ENCODE data around the gene OSCAR.

DNA sequence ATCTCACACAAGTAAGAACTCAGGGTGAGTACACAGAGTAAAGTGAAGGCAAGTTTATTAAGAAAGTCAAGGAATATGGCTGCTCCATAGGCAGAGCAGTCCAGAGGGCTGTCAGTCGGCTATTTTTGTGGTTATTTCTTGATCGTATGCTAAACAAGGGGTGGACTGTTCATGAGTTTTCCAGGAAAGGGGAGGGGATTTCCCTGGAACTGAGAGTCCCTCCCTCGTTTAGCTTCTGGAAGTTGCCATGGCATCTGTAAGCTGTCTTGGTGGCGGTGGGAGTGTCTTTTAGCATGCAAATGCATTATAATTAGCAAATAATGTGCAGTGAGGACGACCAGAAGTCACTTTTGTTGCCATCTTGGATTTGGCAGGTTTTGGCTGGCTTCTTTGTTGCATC is 31.1 kb downstream of the OSCAR start:
- TF ChIP-seq SIN3A (IDR thresholded peaks at IDR 0.05; ENCODE audit: low read depth, low read length), result no peak
- TF ChIP-seq, protein P1, sequence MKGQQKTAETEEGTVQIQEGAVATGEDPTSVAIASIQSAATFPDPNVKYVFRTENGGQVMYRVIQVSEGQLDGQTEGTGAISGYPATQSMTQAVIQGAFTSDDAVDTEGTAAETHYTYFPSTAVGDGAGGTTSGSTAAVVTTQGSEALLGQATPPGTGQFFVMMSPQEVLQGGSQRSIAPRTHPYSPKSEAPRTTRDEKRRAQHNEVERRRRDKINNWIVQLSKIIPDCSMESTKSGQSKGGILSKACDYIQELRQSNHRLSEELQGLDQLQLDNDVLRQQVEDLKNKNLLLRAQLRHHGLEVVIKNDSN (IDR thresholded peaks at IDR 0.05; ENCODE audit: borderline replicate concordance, extremely low read length, insufficient read depth, low read depth, low read length), result no peak
- no peak for TF ChIP-seq EGR1 (IDR thresholded peaks at IDR 0.05; ENCODE audit: borderline replicate concordance in 1 of 2, low read depth in 2 of 2, low read length in 2 of 2)
- TF ChIP-seq BHLHE40 (IDR thresholded peaks at IDR 0.05; ENCODE audit: borderline replicate concordance in 1 of 2, low read depth in 2 of 2, low read length in 1 of 2), result no peak
- TF ChIP-seq, protein P2, sequence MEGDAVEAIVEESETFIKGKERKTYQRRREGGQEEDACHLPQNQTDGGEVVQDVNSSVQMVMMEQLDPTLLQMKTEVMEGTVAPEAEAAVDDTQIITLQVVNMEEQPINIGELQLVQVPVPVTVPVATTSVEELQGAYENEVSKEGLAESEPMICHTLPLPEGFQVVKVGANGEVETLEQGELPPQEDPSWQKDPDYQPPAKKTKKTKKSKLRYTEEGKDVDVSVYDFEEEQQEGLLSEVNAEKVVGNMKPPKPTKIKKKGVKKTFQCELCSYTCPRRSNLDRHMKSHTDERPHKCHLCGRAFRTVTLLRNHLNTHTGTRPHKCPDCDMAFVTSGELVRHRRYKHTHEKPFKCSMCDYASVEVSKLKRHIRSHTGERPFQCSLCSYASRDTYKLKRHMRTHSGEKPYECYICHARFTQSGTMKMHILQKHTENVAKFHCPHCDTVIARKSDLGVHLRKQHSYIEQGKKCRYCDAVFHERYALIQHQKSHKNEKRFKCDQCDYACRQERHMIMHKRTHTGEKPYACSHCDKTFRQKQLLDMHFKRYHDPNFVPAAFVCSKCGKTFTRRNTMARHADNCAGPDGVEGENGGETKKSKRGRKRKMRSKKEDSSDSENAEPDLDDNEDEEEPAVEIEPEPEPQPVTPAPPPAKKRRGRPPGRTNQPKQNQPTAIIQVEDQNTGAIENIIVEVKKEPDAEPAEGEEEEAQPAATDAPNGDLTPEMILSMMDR (IDR thresholded peaks at IDR 0.05 in 2 of 3, conservative IDR thresholded peaks at IDR 0.05 in 1 of 3; ENCODE audit: control insufficient read depth in 2 of 3, extremely low read depth in 1 of 3, insufficient read depth in 1 of 3, low read depth in 3 of 3, low read length in 3 of 3), result no peak
- TF ChIP-seq, protein P3, sequence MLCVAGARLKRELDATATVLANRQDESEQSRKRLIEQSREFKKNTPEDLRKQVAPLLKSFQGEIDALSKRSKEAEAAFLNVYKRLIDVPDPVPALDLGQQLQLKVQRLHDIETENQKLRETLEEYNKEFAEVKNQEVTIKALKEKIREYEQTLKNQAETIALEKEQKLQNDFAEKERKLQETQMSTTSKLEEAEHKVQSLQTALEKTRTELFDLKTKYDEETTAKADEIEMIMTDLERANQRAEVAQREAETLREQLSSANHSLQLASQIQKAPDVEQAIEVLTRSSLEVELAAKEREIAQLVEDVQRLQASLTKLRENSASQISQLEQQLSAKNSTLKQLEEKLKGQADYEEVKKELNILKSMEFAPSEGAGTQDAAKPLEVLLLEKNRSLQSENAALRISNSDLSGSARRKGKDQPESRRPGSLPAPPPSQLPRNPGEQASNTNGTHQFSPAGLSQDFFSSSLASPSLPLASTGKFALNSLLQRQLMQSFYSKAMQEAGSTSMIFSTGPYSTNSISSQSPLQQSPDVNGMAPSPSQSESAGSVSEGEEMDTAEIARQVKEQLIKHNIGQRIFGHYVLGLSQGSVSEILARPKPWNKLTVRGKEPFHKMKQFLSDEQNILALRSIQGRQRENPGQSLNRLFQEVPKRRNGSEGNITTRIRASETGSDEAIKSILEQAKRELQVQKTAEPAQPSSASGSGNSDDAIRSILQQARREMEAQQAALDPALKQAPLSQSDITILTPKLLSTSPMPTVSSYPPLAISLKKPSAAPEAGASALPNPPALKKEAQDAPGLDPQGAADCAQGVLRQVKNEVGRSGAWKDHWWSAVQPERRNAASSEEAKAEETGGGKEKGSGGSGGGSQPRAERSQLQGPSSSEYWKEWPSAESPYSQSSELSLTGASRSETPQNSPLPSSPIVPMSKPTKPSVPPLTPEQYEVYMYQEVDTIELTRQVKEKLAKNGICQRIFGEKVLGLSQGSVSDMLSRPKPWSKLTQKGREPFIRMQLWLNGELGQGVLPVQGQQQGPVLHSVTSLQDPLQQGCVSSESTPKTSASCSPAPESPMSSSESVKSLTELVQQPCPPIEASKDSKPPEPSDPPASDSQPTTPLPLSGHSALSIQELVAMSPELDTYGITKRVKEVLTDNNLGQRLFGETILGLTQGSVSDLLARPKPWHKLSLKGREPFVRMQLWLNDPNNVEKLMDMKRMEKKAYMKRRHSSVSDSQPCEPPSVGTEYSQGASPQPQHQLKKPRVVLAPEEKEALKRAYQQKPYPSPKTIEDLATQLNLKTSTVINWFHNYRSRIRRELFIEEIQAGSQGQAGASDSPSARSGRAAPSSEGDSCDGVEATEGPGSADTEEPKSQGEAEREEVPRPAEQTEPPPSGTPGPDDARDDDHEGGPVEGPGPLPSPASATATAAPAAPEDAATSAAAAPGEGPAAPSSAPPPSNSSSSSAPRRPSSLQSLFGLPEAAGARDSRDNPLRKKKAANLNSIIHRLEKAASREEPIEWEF (IDR thresholded peaks at IDR 0.05; ENCODE audit: insufficient replicate concordance, low read depth, low read length), result no peak
